ENCODE data around the gene UBAC2.
"Not testable (repeated sequence)": the region's sequence is repeated elsewhere in the genome, so short reads cannot be mapped to it uniquely, and the experiment has no call there.

The UBAC2 gene

DNA sequence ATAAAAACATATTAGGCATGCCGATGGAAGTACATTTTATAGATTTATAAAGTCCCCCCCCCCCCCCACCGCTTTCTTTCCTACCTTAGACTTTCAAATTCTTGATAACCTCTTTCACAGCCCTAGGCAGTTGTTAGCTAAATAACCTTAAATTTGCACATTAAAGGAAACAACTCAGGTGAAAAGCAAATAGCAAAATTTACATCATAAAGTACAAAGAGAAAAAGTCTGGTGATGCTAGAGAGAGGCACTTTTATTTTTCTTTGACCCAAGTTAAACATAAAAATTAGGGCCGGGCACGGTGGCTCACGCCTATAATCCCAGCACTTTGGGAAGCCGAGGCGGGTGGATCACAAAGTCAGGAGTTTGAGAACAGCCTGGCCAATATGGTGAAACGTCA, 15.0 kb upstream of the UBAC2 start:
- DNase-seq (ENCODE audit: low read depth): no peak

DNA sequence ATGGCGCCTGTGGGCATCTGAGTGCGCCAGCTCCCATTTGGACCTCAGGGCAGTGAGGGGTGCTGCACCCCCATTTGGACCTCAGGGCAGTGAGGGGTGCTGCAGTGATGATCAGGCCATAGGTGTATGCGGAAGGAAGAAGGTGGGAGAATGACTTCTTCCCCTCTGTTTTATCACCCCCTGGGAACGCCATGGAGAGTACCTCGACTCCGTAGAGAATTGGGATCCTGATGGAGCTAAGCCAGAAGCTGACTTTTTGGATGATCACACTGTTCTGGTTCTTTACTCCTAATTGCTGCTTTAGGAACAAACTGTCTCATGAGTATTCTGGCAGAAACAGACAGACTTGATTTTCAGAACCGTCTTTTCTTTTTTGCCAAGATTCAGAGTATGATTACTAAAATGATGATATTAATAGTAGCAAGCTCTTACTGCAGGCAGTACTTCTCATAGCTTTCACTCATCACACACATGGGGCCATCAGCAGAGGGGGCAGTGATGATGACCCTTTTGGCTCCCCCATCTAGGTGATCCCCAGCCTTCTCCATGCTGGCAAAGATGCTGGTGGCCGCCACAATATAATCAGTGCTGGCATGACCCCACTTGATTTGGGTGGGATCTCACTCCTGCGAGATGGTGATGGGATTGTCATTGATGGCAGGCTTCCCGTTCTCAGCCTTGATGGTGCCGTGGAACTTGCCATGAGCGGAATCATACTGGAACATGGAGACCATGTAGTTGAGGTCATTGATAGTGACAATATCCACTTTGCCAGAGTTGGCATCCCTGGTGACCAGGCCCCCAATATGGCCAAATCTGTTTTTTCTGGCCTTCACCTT, 10.3 kb upstream of the UBAC2 start:
- DNase-seq (ENCODE audit: low read depth): no peak

DNA sequence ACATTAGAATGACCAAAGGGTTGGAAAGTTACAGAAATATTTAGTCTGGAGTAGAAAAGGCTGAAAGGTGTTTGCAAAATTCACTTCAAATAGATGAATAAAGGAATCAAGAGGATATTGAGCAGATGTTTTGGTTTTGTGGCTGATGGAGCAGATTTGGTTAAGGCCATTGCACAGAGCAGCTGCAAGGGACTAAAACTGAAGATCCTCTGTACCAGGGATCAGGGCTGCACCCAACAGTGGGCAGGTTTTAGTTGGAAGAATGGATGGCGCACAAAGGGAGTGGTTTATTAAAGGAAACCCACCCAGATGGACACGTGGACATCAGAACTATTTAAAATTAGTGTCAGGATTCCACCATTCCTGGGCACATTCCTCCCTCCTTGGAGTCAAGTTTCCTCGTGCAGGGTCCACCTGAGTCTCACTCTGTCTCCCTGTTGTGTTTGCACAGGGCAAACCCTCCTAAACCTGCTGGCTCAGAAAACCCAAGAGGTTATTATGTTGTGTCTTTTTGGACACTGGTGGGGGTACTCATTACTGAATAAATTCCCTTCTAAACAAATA, 9.2 kb upstream of the UBAC2 start:
- DNase-seq (ENCODE audit: low read depth): no peak

DNA sequence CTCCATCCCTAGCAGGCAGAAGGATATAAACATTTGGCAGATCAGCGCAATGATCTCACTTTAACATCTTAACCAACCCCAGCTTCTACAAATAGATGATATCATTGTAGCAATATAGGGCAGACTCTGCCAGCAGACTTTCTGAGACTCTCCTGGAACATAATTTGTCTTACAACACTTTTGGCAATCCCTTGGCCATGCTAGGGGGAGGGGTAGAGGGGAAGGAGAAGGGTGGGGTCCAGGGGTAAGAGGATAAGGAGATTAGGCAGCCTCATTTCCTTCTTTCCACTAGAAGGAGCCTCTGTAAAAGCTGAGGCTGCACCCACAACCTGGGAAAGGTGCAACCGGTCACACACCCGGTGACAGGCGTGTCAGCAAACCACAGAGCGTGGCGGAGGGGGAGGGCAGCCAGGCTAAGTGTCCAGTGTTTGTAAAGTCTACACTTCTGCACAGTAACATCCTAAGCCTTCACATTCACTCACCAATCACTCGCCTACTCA, 8.7 kb upstream of the UBAC2 start:
- no peak for DNase-seq (ENCODE audit: low read depth)

DNA sequence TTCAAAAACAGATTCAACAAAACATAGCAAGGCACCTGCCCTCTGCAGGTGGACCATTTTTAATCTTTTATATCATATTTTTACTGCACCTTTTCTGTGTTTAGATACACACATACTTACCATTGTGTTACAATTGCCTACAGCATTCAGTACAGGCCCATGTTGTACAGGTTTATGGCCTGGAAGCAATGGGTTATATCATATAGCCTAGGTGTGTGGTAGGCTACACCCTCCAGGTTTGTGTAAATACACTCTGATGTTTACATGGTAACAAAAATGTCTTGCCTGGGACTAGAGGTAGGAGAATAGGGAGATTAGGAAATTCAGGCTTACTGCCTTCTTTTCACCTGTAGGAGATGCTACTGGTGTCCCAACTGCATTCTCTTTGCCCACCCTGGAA, 8.2 kb upstream of the UBAC2 start:
- no peak for DNase-seq (ENCODE audit: low read depth)

DNA sequence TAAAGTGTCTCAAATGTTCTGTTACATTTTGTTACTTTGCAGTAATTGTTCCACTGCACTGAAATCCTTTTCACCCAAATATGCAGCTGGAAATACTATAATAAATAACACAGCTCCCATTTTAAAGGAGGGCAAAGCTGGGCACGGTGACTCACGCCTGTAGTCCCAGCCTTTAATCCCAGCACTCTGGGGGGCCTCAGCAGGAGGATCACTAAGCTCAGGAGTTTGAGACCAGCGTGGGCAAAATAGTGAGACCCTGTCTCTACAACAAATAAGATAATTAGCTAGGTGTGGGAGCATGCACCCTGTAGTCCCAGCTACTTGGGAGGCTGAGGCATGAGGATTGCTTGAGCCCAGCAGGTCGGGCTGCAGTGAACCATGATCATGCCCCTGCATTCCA, 7.5 kb upstream of the UBAC2 start:
- DNase-seq (ENCODE audit: low read depth): no peak

DNA sequence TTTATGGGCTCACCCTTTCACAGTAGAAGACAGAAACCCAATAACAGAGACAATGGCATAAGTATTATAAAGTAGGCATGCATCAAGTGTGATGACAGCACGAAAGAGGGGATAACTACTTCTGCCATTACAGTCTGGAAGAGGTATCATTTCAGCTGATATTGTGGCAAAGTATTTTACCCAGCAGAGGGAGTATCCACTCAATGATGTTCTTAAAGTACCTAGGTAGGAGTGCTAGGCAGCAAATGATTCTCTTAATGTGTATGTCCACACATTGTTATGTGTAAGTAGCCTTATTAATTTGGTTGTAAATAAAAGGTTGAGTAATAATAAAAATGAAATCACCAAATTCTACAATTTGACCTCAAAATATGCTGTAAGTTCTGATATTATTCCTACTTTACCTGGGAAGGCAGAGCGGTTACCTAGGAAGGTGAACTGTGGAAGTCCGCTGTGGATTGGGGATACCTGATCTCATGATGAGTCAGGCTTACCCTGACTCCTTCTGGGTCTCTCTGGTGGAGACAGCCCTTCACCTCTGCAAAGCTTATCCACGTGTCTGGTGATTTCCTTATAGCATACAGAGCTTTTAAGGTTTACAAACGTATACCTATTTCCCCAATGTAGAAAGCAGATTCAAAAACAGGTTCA, 4.1 kb upstream of the UBAC2 start:
- DNase-seq (ENCODE audit: low read depth): no peak

DNA sequence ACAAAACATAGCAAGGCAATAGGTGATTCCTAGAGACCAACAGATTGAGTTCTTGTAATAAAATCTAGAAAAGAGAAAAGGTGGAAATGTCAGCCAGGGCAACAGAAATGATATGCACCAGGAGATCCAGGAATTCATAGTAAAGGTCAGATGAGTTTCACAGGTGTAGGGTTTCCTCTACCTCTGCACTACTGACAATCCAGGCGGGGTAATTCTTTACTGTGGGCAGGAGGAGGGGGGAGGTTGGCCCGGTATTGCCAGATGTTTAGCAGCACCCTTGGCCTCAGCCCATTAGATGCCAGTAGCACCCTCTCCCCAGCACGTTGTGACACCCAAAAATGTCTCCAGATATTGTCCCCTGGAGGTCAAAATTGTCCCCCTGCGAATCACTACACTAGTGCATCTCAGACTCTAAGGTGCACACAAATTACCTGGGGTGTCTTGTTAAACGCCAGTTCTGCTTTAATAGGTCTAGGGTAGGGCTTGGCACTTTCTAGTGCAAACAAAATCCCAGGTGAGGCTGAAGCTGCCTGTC, 3.5 kb upstream of the UBAC2 start:
- no peak for DNase-seq (ENCODE audit: low read depth)

DNA sequence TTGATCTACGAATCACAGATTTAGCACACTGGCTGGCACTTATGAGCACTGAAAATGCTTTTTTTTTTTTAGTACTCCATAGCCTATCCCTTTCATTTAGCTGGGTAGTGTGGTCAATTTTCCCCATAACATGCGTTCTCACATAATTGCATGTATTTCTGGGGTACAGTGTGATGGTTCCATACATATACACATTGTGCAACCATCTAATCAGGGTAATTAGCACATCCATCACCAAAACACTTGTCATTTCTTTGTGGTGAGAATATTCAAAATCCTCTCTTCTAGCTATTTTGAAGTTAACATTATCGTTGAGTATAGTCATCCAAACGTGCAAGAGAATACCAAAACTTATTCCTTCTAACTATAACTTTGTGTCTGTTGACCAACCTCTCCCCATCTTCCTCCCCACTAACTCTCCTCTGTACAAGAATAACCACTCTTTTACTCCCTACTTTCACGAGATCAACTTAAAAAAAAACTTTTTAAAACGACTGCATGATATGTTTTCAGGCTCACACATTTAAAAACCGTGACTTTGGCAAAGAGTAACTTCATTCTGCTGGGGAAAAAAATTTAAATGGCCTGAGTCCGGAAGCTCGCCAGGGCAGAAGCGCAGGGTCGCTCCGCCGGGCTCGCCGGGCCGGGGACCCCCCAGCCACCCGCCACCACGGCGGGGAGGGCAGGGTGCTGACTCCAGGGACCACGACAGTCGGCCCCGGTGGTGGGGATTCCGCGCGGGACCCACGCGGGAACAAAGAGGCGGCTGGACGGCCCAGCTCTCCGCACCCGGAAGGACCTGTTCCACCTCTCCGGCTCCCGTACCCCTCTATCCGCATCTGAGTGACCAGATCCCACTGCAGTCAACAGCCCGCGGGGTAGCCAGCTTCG, 868 bp upstream of the UBAC2 start:
- DNase-seq (ENCODE audit: low read depth): no peak

DNA sequence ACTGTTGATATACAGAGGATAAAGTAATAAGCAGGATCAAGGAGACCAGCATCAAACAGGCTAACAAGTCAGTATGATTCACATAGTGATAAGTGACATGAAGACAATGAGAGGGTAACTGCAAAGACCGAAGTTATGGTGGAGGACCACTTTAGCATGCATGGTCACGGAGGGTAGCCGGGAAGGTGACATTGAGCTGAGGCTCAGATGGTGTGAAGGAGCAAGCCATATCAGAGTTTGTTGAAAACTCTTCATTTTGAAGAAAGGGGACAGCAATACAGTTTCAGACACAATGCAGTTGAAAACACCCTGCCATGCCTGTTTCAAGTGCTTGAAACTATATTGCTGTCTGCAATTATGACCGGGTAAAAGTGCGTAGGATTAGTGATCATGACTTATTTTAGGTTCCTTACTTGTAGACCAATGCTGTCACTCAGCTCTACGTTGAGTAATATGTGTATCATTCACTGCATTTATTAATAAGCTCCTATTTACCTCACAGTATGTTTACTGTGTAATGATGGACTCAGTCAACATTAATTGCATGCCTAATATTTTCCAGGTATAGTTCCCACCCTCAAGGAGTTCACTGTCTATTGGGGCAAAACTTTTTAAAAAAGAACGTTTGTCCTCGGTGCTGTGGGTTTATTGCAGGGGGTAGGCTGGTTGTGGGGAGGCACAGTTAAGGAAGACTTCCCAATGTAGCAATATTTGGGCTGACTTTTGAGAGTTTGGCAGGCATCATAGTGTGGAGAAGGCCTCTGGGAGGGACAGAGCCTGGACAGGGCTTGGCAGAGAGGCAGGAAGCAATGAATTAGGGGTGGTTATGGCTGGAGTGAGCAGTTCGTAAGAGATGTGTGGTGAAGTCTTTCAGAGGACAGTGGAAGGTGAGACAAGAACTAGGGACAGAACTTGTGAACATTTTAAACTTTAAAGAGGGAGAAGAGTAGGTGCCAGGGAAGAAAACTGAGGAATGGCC, 3.2 kb downstream of the UBAC2 start:
- no peak for DNase-seq (ENCODE audit: low read depth)

DNA sequence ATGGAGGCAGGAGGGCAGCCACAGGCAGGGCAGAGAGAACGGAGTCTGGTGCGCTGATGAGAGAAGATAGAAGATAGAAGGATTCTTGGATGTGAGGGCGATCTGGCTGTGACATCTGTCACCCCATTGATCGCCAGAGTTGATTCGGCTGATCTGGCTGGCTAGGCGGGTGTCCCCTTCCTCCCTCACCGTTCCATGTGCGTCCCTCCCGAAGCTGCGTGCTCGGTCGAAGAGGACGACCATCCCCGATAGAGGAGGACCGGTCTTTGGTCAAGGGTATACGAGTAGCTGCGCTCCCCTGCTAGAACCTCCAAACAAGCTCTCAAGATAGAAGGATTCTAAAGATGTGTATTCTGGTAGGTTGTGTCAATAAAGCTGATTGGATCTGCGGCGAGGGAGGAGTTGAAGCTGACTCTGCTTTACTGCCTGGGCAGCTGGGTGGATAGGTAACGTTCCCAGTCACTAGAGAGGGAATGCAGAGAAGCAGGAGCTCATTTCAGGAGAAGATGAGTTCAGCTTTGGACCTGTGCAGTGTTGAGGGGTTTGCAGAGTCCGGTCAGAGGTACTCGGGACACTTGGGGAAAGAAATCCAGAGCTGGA, 5.1 kb downstream of the UBAC2 start:
- DNase-seq (ENCODE audit: low read depth): no peak

DNA sequence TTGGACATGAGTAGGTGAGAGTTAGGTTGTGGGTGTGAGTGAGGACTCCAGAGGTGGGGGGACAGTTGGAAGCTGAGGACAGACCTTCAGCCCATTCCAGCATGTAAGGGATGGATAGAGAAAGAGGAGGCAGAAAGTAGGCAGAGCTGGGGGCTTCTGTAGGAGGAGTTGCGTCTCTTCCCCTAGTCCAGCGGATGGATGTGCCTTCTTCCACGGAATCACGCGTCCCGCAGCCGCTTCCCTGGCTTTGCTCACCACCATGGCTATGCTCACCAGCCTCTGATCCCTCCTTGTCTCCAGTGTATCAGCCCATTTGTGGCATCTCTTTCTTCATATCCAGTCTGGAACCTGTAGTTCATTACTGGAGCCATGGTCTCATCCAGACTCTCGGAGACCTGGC, 5.6 kb downstream of the UBAC2 start:
- DNase-seq (ENCODE audit: low read depth): no peak

DNA sequence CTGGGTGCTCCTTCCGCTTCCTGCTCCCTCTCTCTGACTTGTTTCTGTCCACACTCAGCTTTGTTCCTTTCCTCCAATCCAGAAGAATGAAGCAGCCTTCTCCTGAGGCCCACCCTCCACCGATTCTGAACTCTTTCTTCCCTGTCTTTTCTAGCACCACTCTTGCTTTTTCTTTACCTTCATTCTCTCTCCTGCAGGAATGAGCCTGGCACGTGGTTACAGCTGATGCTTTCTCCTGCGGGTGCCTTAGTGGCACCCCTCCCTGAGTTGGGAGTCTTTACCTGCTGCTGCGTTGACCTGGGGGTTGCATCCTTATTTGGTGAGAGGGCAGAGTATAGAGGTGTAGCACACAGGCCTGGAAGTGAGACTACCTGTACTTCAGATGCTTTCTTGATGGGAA, 6.2 kb downstream of the UBAC2 start:
- no peak for DNase-seq (ENCODE audit: low read depth)

DNA sequence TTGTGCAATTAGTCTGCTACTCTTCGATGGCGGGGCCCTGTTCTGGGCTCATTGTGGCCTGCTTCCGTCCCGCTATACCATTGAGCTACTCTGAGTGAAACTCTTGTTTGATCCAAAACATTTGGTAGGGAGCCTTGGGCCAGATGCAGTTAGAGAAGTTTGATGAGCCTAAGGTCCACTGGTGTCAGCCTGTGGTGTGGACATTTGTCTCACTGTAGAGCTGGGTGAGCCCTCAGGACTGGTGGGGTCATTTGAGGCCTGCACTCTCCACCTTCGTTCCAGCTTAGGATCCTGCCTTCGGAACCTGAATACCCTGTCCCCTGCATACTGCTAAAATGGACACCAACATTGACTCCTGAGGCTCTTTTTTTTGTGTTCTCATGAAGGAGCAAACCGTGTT, 6.9 kb downstream of the UBAC2 start:
- no peak for DNase-seq (ENCODE audit: low read depth)

DNA sequence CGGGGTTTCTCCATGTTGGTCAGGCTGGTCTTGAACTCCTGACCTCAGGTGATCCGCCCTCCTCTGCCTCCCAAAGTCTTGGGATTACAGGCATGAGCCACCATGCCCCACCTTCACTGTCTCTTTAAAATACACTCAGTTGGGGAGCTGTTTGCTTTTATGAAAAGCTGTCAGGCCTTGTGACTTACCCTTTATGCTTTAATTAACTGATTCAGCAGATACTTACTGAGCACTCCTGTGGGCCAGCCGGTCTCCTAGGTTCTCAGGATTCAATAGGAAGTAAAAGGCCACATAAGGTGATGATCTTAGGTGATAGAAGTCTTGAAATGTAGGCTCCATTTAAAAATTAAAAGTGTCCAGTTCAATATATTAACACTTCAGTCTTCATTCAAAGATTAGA, 7.5 kb downstream of the UBAC2 start:
- DNase-seq (ENCODE audit: low read depth): no peak

DNA sequence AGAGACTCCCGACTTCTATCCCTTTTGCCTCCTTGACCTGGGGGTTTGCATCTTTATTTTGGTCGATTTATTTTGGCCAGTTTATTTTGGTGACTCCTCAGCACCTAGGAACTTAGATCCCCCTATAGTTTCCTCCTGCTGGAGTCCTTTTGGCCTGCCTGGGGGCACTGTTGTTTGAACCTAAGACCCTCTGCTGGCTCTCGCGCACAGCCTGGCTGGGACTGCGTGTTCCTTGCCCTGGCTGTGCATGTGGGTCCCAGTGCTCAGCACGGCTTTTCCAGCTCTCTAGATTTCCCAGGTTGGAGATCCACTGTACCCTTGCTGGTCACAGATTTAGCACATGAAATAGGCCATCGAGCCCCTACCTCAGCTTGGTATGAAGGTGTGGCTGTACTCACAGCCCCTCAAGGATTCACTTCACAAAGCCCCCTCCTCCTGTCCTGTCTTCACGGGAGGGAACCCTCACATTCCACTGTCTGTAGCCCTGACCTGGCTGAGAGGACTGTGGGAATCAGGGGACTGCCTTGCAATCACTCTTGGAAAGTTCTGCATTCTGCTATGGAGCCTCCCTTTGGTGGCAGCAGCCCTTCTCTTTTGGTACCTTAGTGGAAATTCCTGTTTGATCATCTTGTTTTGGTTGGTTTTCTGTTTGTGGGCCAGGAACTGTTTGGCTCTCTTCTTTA, 8.3 kb downstream of the UBAC2 start:
- DNase-seq (ENCODE audit: low read depth): no peak

DNA sequence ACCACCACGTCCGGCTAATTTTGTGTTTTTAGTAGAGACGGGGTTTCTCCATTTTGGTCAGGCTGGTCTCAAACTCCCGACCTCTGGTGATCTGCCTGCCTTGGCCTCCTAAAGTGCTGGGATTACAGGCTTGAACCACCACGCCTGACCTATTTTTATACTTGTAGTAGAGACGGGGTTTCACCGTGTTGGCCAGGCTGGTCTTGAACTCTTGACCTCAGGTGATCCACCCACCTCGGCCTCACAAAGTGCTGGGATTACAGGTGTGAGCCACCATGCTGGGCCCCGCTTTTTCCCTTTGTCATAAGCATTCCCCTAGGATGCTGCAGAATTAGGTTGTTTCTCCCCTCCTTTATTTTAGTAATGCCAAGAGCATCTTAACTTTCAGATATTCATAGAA, 10.0 kb downstream of the UBAC2 start:
- DNase-seq (ENCODE audit: low read depth): not testable (repeated sequence)

DNA sequence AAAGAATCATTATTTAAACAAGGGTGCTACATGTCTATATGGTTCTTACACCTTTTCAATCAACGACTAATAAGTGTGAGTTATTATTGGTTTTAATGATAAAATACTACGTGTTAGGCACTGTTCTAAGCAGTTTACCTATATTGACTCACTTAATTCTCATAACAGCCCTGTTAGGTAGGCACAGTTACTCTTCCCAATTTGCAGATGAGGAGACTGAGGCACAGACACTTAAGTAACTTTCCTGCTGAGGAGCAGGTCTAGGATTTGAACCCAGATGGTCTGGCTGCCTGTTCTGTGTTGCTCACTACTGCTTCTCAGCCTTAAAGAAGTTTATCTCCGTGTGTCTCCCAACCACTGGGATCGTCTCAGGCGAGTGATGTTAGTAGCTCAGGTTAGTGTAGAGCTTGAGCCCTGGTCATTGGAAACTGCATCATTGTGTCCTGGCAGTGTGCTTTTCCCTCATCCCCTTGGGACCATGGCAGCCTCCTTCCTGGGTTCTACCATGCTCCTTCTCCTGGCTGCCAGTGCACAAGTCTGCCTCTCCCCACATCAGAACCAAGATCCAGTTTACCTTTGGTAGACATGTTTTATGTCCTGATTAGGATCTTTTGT, 10.9 kb downstream of the UBAC2 start:
- no peak for DNase-seq (ENCODE audit: low read depth)

DNA sequence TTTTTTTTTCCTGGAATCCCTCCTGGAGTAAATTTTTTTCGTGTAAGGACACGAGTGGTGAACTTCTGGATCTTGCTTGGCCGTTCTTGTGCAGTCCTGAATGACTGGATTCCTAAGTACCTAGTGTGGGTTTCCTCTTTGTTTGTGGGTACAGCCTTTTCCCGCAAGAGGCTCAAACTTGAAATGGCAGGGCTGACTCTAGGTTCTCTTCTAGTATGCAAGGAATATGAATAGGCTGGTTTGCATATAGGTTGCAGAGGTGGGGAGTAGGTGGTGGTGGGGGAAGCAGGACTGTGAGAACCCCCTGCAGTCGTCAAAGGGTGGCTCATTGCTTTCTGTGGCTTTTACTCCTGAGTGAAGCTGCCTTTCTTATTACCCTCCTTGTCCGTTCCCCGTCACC, 13.6 kb downstream of the UBAC2 start:
- DNase-seq (ENCODE audit: low read depth): peak; percentile 54

Data from activated T-cell treated with anti-CD3 and anti-CD28 coated beads for 24 hours (primary cell).